ENCODE results near the gene FMNL2.

Gene FMNL2

GRCh38 chr2:152571048-152571766 lies 236.2 kb downstream of the FMNL2 start:
- Histone ChIP-seq H3K9ac (ENCODE audit: low read length) (no peak overlapping the region), H3K4me1 (ENCODE audit: control insufficient read depth, low read depth, low read length) (peaks cover 4% of the 10 kb centered on the region), H3K27ac (ENCODE audit: low read length) (no peak overlapping the region)

DNA sequence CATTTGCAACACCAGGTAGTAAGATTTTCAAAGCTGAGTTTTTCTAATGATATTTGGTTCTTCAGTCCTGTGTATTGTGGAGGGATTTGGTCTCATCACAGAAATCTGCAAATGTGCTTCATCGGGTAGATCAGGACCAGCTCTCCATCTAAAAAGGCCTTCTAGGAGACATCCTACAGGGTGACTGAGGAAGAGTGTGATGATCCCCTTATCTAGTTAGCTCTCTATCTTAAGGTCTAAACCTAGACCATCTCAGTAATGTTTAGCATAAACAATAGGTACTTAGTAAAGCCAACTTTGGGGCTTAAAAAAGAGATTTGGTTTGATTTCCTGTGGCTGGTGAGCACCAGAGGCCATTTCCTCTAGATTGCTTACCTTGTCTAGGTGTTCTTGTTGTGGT lies 237.1 kb downstream of the FMNL2 start:
- no peak overlapping the region for H3K9ac ChIP-seq (ENCODE audit: low read length)
- peaks cover 4% of the 10 kb centered on the region for H3K4me1 ChIP-seq (ENCODE audit: control insufficient read depth, low read depth, low read length)

More at GRCh38 chr2:152571048-152571766, 236.2 kb downstream of the FMNL2 start:
- no peaks in the 10 kb centered on the region for H3K27me3 ChIP-seq (ENCODE audit: control insufficient read depth, insufficient read depth, low read length)
- no peaks in the 10 kb centered on the region for H3K9me3 ChIP-seq (ENCODE audit: control insufficient read depth, low read depth, low read length)
- no peak overlapping the region for H3K4me3 ChIP-seq (ENCODE audit: low read length)
- no peaks in the 10 kb centered on the region for H3K36me3 ChIP-seq (ENCODE audit: control insufficient read depth, low read depth, low read length)

GRCh38 chr2:152573168-152573567 lies 238.2 kb downstream of the FMNL2 start:
- H3K9ac ChIP-seq (ENCODE audit: low read length) = no peak overlapping the region
- H3K36me3 ChIP-seq (ENCODE audit: control insufficient read depth, low read depth, low read length) = no peaks in the 10 kb centered on the region

More for the DNA sequence above, 237.1 kb downstream of the FMNL2 start:
- Histone ChIP-seq H3K27me3 (ENCODE audit: control insufficient read depth, insufficient read depth, low read length) (no peaks in the 10 kb centered on the region), H3K36me3 (ENCODE audit: control insufficient read depth, low read depth, low read length) (no peaks in the 10 kb centered on the region), H3K9me3 (ENCODE audit: control insufficient read depth, low read depth, low read length) (no peaks in the 10 kb centered on the region), H3K4me3 (ENCODE audit: low read length) (no peak overlapping the region), H3K27ac (ENCODE audit: low read length) (no peak overlapping the region)

GRCh38 chr2:152577579-152577978 lies 242.6 kb downstream of the FMNL2 start:
- H3K27ac ChIP-seq (ENCODE audit: low read length) = no peak overlapping the region
- no peaks in the 10 kb centered on the region for H3K36me3 ChIP-seq (ENCODE audit: control insufficient read depth, low read depth, low read length)
- H3K9ac ChIP-seq (ENCODE audit: low read length) = no peak overlapping the region
- no peak overlapping the region for H3K4me3 ChIP-seq (ENCODE audit: low read length)
- no peaks in the 10 kb centered on the region for H3K27me3 ChIP-seq (ENCODE audit: control insufficient read depth, insufficient read depth, low read length)
- H3K4me1 ChIP-seq (ENCODE audit: control insufficient read depth, low read depth, low read length) = no peaks in the 10 kb centered on the region
- H3K9me3 ChIP-seq (ENCODE audit: control insufficient read depth, low read depth, low read length) = no peaks in the 10 kb centered on the region

More at GRCh38 chr2:152573168-152573567, 238.2 kb downstream of the FMNL2 start:
- H3K27ac ChIP-seq (ENCODE audit: low read length) = no peak overlapping the region
- no peak overlapping the region for H3K4me3 ChIP-seq (ENCODE audit: low read length)
- H3K4me1 ChIP-seq (ENCODE audit: control insufficient read depth, low read depth, low read length) = peaks cover 4% of the 10 kb centered on the region
- H3K9me3 ChIP-seq (ENCODE audit: control insufficient read depth, low read depth, low read length) = no peaks in the 10 kb centered on the region
- no peaks in the 10 kb centered on the region for H3K27me3 ChIP-seq (ENCODE audit: control insufficient read depth, insufficient read depth, low read length)

DNA sequence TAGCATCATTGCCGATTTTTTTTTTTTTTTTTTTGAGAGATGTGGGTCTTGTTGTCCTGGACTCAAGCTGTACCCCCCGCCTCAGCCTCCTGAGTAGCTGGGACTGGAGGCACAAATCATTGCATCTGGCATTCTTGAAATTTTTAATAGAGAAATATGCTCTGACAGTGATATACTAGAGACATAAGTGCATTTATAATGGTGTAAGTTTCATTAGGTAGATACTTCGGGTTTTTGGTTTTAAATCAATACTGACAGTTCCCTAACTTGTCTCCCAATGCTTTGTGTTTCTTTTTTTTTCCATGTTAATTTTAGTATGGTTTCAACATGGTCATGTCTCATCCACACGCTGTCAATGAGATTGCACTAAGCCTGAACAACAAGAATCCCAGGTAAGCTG lies 243.6 kb downstream of the FMNL2 start:
- H3K27me3 ChIP-seq (ENCODE audit: control insufficient read depth, insufficient read depth, low read length) = no peaks in the 10 kb centered on the region
- H3K4me1 ChIP-seq (ENCODE audit: control insufficient read depth, low read depth, low read length) = no peaks in the 10 kb centered on the region
- no peaks in the 10 kb centered on the region for H3K36me3 ChIP-seq (ENCODE audit: control insufficient read depth, low read depth, low read length)
- no peak overlapping the region for H3K4me3 ChIP-seq (ENCODE audit: low read length)
- no peaks in the 10 kb centered on the region for H3K9me3 ChIP-seq (ENCODE audit: control insufficient read depth, low read depth, low read length)
- H3K9ac ChIP-seq (ENCODE audit: low read length) = no peak overlapping the region
- H3K27ac ChIP-seq (ENCODE audit: low read length) = no peak overlapping the region

- no peak overlapping the region for H3K4me3 ChIP-seq (ENCODE audit: low read length)
- no peak overlapping the region for H3K27ac ChIP-seq (ENCODE audit: low read length)
- H3K4me1 ChIP-seq (ENCODE audit: control insufficient read depth, low read depth, low read length) = no peaks in the 10 kb centered on the region
- no peaks in the 10 kb centered on the region for H3K36me3 ChIP-seq (ENCODE audit: control insufficient read depth, low read depth, low read length)
- H3K9me3 ChIP-seq (ENCODE audit: control insufficient read depth, low read depth, low read length) = no peaks in the 10 kb centered on the region
- no peak overlapping the region for H3K9ac ChIP-seq (ENCODE audit: low read length)
- no peaks in the 10 kb centered on the region for H3K27me3 ChIP-seq (ENCODE audit: control insufficient read depth, insufficient read depth, low read length)
Observed at GRCh38 chr2:152580714-152581113, 245.7 kb downstream of the FMNL2 start.

GRCh38 chr2:152581360-152581759 lies 246.4 kb downstream of the FMNL2 start:
- no peaks in the 10 kb centered on the region for H3K9me3 ChIP-seq (ENCODE audit: control insufficient read depth, low read depth, low read length)
- H3K9ac ChIP-seq (ENCODE audit: low read length) = no peak overlapping the region
- H3K27ac ChIP-seq (ENCODE audit: low read length) = no peak overlapping the region
- no peaks in the 10 kb centered on the region for H3K36me3 ChIP-seq (ENCODE audit: control insufficient read depth, low read depth, low read length)
- no peaks in the 10 kb centered on the region for H3K27me3 ChIP-seq (ENCODE audit: control insufficient read depth, insufficient read depth, low read length)
- no peaks in the 10 kb centered on the region for H3K4me1 ChIP-seq (ENCODE audit: control insufficient read depth, low read depth, low read length)
- H3K4me3 ChIP-seq (ENCODE audit: low read length) = no peak overlapping the region

DNA sequence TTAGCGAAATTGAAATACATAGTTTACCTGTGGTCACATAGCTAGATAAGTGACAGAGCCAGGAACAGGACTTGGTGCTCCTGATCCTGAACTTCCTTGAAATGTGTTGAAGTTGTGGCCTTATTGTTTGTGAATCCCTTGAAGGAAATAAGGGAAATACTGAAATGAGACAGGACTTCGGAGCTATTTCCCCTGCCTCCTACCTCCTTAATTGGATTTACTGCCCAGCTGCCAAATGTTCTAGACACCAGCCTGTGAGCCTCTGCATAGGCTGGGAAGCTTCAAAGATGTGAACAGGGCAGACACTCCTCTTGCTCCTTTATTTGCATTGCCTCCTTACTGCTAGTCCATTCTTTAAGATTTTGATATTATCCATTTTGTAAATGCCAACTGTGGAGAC lies 247.1 kb downstream of the FMNL2 start:
- Histone ChIP-seq H3K36me3 (ENCODE audit: control insufficient read depth, low read depth, low read length) (no peaks in the 10 kb centered on the region), H3K4me1 (ENCODE audit: control insufficient read depth, low read depth, low read length) (no peaks in the 10 kb centered on the region), H3K9me3 (ENCODE audit: control insufficient read depth, low read depth, low read length) (no peaks in the 10 kb centered on the region), H3K9ac (ENCODE audit: low read length) (no peak overlapping the region), H3K27ac (ENCODE audit: low read length) (no peak overlapping the region), H3K4me3 (ENCODE audit: low read length) (no peak overlapping the region), H3K27me3 (ENCODE audit: control insufficient read depth, insufficient read depth, low read length) (no peaks in the 10 kb centered on the region)

GRCh38 chr2:152583512-152584229 lies 248.7 kb downstream of the FMNL2 start:
- Histone ChIP-seq H3K9ac (ENCODE audit: low read length) (no peak overlapping the region), H3K27ac (ENCODE audit: low read length) (no peak overlapping the region), H3K9me3 (ENCODE audit: control insufficient read depth, low read depth, low read length) (no peaks in the 10 kb centered on the region), H3K36me3 (ENCODE audit: control insufficient read depth, low read depth, low read length) (no peaks in the 10 kb centered on the region), H3K27me3 (ENCODE audit: control insufficient read depth, insufficient read depth, low read length) (no peaks in the 10 kb centered on the region), H3K4me3 (ENCODE audit: low read length) (no peak overlapping the region), H3K4me1 (ENCODE audit: control insufficient read depth, low read depth, low read length) (no peaks in the 10 kb centered on the region)

- Histone ChIP-seq H3K9me3 (ENCODE audit: control insufficient read depth, low read depth, low read length) (no peaks in the 10 kb centered on the region), H3K4me1 (ENCODE audit: control insufficient read depth, low read depth, low read length) (no peaks in the 10 kb centered on the region), H3K9ac (ENCODE audit: low read length) (no peak overlapping the region), H3K27ac (ENCODE audit: low read length) (no peak overlapping the region), H3K4me3 (ENCODE audit: low read length) (no peak overlapping the region), H3K36me3 (ENCODE audit: control insufficient read depth, low read depth, low read length) (no peaks in the 10 kb centered on the region), H3K27me3 (ENCODE audit: control insufficient read depth, insufficient read depth, low read length) (no peaks in the 10 kb centered on the region)
Observed at GRCh38 chr2:152584301-152584700, 249.3 kb downstream of the FMNL2 start.

DNA sequence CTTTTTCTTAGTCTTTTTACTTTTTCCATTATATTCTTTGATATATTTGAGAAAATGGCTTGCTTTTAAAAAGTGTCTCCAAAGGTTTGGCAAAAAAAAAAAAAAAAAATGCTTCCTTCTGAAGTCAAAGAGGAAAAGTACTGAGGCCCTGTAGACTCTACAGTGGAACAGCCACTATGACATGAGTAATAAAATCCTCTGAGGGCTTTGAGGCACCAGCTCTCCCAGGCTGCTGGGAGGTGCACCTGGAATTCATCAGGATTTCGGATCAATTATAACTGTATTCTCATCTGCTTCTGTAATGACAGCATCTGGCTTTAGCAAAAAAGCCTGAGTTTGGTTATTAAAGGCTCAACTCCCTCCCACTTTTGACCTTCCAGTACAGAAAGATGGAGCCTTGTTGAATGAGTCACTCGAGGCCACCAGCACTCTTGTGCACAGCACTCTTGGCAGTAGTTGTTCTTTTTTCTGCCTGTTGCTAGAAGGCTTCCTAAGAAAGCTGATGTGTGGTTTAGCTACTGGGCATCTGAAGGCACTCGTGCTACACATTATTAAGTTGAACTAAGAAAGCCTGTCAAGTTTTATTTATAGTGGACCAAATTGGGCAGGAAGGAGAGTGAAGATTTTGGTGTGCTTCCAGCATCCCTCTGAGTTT lies 251.0 kb downstream of the FMNL2 start:
- no peaks in the 10 kb centered on the region for H3K9me3 ChIP-seq (ENCODE audit: control insufficient read depth, low read depth, low read length)
- no peaks in the 10 kb centered on the region for H3K4me1 ChIP-seq (ENCODE audit: control insufficient read depth, low read depth, low read length)
- no peak overlapping the region for H3K27ac ChIP-seq (ENCODE audit: low read length)
- no peak overlapping the region for H3K9ac ChIP-seq (ENCODE audit: low read length)
- H3K27me3 ChIP-seq (ENCODE audit: control insufficient read depth, insufficient read depth, low read length) = no peaks in the 10 kb centered on the region
- H3K4me3 ChIP-seq (ENCODE audit: low read length) = no peak overlapping the region
- H3K36me3 ChIP-seq (ENCODE audit: control insufficient read depth, low read depth, low read length) = no peaks in the 10 kb centered on the region

Data from iPS-18a (cell line).